Endothelial cell of umbilical vein (primary cell): ENCODE measurements around the gene CD63. TPM values are rescaled to one million over a fixed set of nuclear protein-coding genes. Genes with fewer than 3 reads are reported as not detected.

Source experiments
- BruUV-seq: library from RNA; stranded (reverse); fragments of 400-500 nt; replicated peaks from 2 replicates; lab custom pipeline; 2021; lab: Mats Ljungman, UMichigan
- CTCF ChIA-PET: fragments of 300-600, 350-600 bp; sonication (Branson Sonifier 250); formaldehyde crosslinking; loops from one replicate; lab custom pipeline; 2021; ENCODE audit warnings: antibody characterized with exemption, inconsistent platforms; lab: Charles Lee
- POLR2A ChIA-PET: fragments of 300-600, 350-600 bp; sonication (Branson Sonifier 250); formaldehyde crosslinking; loops from one replicate; lab custom pipeline; 2021; ENCODE audit warnings: antibody characterized with exemption, inconsistent platforms; lab: Charles Lee
- DNase-seq: peaks from one replicate; pipeline ENCODE4 v3.0.0-alpha.2; 2011; ENCODE audit warnings: low read depth, low spot score
- FAIRE-seq: peaks from 2 replicates; lab custom pipeline; 2011; peaks lifted over from hg19 to GRCh38; lab: Jason Lieb, UNC
- H2AFZ ChIP-seq: 2 replicates; pipeline ENCODE4 v1.6.0; 2012; ENCODE audit warnings: low read depth, low read length, control low read depth, inconsistent platforms
- H3K27ac ChIP-seq: 2 replicates; pipeline ENCODE4 v1.5.1; 2011; ENCODE audit warnings: low read depth, mild to moderate bottlenecking, control low read depth, low read length, moderate library complexity; ENCODE audit not compliant: insufficient read depth
- H3K27me3 ChIP-seq, 2 experiments: 2 replicates each; pipeline versions ENCODE4 v1.6.0 to v1.6.1; 2011; ENCODE audit warnings: low read length in 2 of 2, mixed read lengths in 1 of 2; ENCODE audit not compliant: control insufficient read depth in 2 of 2, insufficient read depth in 2 of 2
- H3K36me3 ChIP-seq, 2 experiments: 2 replicates in 1 of 2; 3 replicates in 1 of 2; pipeline ENCODE4 v1.5.1; 2011; ENCODE audit warnings: low read length in 2 of 2, mild to moderate bottlenecking in 1 of 2, moderate library complexity in 1 of 2; ENCODE audit not compliant: control insufficient read depth in 2 of 2, insufficient read depth in 2 of 2; ENCODE audit errors: extremely low read depth in 1 of 2
- H3K4me1 ChIP-seq: 3 replicates; pipeline ENCODE4 v1.5.1; 2011; ENCODE audit warnings: mild to moderate bottlenecking, low read length; ENCODE audit not compliant: control insufficient read depth, insufficient read depth; ENCODE audit errors: extremely low read depth
- H3K4me2 ChIP-seq: 2 replicates; pipeline ENCODE4 v1.6.1; 2011; ENCODE audit warnings: low read length, control low read depth, mixed read lengths; ENCODE audit not compliant: insufficient read depth
- H3K4me3 ChIP-seq, 3 experiments: fragments of 200-600 bp in 1 of 3; sonication (generic), shearing (Covaris generic) in 1 of 3; replicated peaks in 1 of 3; 2 replicates each; pipeline ENCODE4 v1.5.1; 2011 to 2016; ENCODE audit warnings: control low read depth in 3 of 3, low read length in 3 of 3, mild to moderate bottlenecking in 2 of 3, inconsistent platforms in 1 of 3, low read depth in 1 of 3, moderate library complexity in 1 of 3; ENCODE audit not compliant: insufficient read depth in 1 of 3
- H3K79me2 ChIP-seq: 2 replicates; pipeline ENCODE4 v1.6.0; 2012; ENCODE audit warnings: low read length, inconsistent platforms; ENCODE audit not compliant: control insufficient read depth, insufficient read depth
- H3K9ac ChIP-seq: replicated peaks from 2 replicates; pipeline ENCODE3; 2011; ENCODE audit warnings: low read length, control low read depth; ENCODE audit not compliant: insufficient read depth; ENCODE audit errors: extremely low read depth
- H3K9me1 ChIP-seq: replicated peaks from 3 replicates; pipeline ENCODE4 v1.6.0; 2011; ENCODE audit warnings: mild to moderate bottlenecking, low read length; ENCODE audit not compliant: control insufficient read depth, insufficient read depth; ENCODE audit errors: extremely low read depth
- H3K9me3 ChIP-seq: replicated peaks from 2 replicates; pipeline ENCODE4 v1.5.1; 2012; ENCODE audit warnings: low read length, inconsistent platforms; ENCODE audit not compliant: control insufficient read depth, insufficient read depth
- H4K20me1 ChIP-seq: replicated peaks from 2 replicates; pipeline ENCODE3; 2011; ENCODE audit warnings: mild to moderate bottlenecking, low read length; ENCODE audit not compliant: control insufficient read depth, insufficient read depth; ENCODE audit errors: extremely low read depth
- FOS ChIP-seq: IDR thresholded peaks from 2 replicates; pipeline ENCODE4 v1.6.1; 2011; ENCODE audit warnings: mild to moderate bottlenecking, low read length, moderate library complexity, borderline replicate concordance; ENCODE audit not compliant: insufficient read depth
- JUN ChIP-seq: IDR thresholded peaks from 2 replicates; pipeline ENCODE4 v1.6.1; 2011; ENCODE audit warnings: borderline replicate concordance, low read depth; ENCODE audit not compliant: insufficient read length, insufficient read depth
- MYC ChIP-seq: IDR thresholded peaks from one replicate; pipeline ENCODE4 v1.6.1; 2011; ENCODE audit warnings: mild to moderate bottlenecking, low read depth, low read length
- POLR2A ChIP-seq: IDR thresholded peaks from 2 replicates; pipeline ENCODE4 v1.6.1; 2012; ENCODE audit warnings: low read depth, mild to moderate bottlenecking, control low read depth, low read length
- dilution Hi-C: fragments of 300-500 bp; cut with MboI; formaldehyde crosslinking; loops from one replicate; pipeline ENCODE4 v1.15.0; 2019; ENCODE audit warnings: low sequenced_read_pairs; ENCODE audit not compliant: extremely low pct_ligation_motif_present
- intact Hi-C: fragments of 100-400 bp; cut with micrococcal nuclease; formaldehyde crosslinking; loops from one replicate; pipeline ENCODE4 v1.10.0; 2022
- polyA plus RNA-seq, 4 experiments: library from polyadenylated mRNA; depleted of rRNA in 3 of 4; stranded (reverse) in 3 of 4; unstranded in 1 of 4; fragments of >200 nt; gene quantifications; 2 replicates each; pipeline versions ENCODE4 v1.2.1 to v1.2.3, GENCODE V29; 2011 to 2012; ENCODE audit warnings: missing spikeins in 1 of 4
- total RNA-seq: library from RNA; stranded (reverse); gene quantifications from 2 replicates; pipeline ENCODE4 v1.2.3, GENCODE V29; 2021

Gene CD63
- total and polyA plus RNA-seq, 2 donors (not counting 3 experiments of a cell fraction or from before 2014, with no cell fraction given) = 1,054 to 1,429 TPM

DNA sequence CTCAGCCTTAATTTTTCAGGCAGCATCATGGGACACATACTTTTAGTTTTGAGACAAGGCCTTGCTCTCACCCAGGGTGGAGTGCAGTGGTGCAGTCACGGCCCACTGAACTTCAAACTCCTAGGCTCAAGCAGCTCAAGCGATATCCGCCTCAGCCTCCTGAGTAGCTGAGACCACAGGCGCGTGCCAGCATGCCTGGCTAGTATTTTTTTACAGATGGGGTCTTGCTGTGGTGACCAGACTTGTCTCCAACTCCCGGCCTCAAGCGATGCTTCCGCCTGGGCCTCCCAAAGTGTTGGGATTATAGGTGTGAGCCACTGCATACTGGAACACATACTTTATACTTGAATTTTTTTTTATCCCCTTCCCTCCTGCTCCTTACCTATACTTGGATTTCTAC is 5.9 kb downstream of the CD63 start:
- no peak for FAIRE-seq
- peaks cover 17% of the 10 kb centered on the region for H3K4me1 ChIP-seq
- BruUV-seq = no TSS peak
- intact Hi-C loops = loop anchor here (5.0 kb wide), 1 partner anchor 536 kb away; no protein-coding TSS in a partner anchor
- dilution Hi-C loops = no loop called here
- H3K9me3 ChIP-seq = no peaks in the 10 kb centered on the region
- H3K27ac ChIP-seq = no peak overlapping the region
- H3K9ac ChIP-seq = no peak overlapping the region
- H3K79me2 ChIP-seq = peaks cover 22% of the 10 kb centered on the region
- H3K4me3 ChIP-seq = no peak overlapping the region
- H3K36me3 ChIP-seq = peaks cover 13 to 27% of the 10 kb centered on the region in 2 experiments
- TF ChIP-seq POLR2A = peak; percentile 9
- TF ChIP-seq FOS = no peak
- H4K20me1 ChIP-seq = no peaks in the 10 kb centered on the region
- ChIA-PET POLR2A (no interaction called here), CTCF (interaction anchor here (0.7 to 11.1 kb wide), 2 partner anchors 14 to 66 kb away, joined by 3 to 151 read pairs; no protein-coding TSS in a partner anchor)
- H2AFZ ChIP-seq = no peak overlapping the region
- no peak overlapping the region for H3K4me2 ChIP-seq
- no peak for DNase-seq
- H3K9me1 ChIP-seq = no peaks in the 10 kb centered on the region
- H3K27me3 ChIP-seq = no peaks in the 10 kb centered on the region

DNA sequence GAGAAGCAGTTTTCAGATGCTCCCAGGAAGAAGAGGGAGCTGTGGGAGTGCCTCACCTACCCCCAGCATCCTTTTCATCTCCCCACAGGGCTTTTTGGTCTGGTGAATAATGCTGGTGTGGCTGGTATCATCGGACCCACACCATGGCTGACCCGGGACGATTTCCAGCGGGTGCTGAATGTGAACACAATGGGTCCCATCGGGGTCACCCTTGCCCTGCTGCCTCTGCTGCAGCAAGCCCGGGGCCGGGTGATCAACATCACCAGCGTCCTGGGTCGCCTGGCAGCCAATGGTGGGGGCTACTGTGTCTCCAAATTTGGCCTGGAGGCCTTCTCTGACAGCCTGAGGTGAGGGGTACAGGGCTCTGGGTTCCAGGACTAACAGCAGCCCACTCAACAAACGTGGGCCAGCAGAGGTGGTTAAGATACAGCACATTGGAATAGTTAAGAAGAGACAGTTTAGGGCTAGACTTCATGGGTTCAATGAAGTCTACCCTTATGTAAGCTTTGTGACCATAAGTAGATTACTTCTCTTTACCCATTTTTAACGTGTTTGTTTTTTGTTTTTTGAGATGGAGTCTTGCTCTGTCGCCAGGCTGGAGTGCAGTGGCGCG is 7.1 kb downstream of the CD63 start:
- no peaks in the 10 kb centered on the region for H4K20me1 ChIP-seq

More for the DNA sequence above, 7.1 kb downstream of the CD63 start:
- ChIA-PET POLR2A (no interaction called here), CTCF (interaction anchor here (0.6 to 11.1 kb wide), 19 partner anchors 8 to 533 kb away, joined by 3 to 151 read pairs (median 4); partner anchors contain the start of genes CD63 and ITGA7)
- DNase-seq (no peak), FAIRE-seq (no peak)
- H3K4me2 ChIP-seq = no peak overlapping the region
- no peak overlapping the region for H3K27ac ChIP-seq
- peaks cover 9% of the 10 kb centered on the region for H3K79me2 ChIP-seq
- no TSS peak for BruUV-seq
- H3K9me1 ChIP-seq = no peaks in the 10 kb centered on the region
- no peaks in the 10 kb centered on the region for H3K27me3 ChIP-seq
- H3K36me3 ChIP-seq = peaks cover 12 to 21% of the 10 kb centered on the region in 2 experiments
- intact Hi-C loops (loop anchor here (1.0 to 5.0 kb wide), 3 partner anchors 65 to 534 kb away; no protein-coding TSS in a partner anchor), dilution Hi-C loops (no loop called here)
- TF ChIP-seq FOS (no peak), JUN (no peak), MYC (no peak)
- H3K4me1 ChIP-seq = peaks cover 22% of the 10 kb centered on the region
- H3K4me3 ChIP-seq = no peak overlapping the region
- H3K9ac ChIP-seq = no peak overlapping the region
- no peaks in the 10 kb centered on the region for H3K9me3 ChIP-seq
- H2AFZ ChIP-seq = no peak overlapping the region
